ENCODE measurements around the gene C17orf114.

The C17orf114 gene

DNA sequence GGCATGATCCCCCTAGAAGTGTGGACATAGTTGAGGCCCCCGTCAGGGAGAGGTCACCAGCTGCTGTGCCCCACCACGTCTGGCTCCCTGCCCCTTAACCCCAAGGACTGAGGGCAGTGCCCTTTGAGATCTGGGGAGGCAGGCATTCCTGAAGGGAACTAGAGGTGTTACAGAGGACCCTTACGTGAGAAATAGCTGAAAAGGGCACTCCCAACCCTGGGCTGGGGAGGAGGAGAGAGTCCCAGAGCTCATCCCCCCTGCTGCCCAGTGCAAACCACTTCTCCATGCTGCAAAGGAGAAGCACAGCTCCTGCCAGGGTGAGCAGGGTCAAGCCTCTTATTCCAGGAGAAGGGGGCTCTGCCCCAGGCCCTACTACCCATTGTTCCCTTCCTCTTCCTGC lies 20.7 kb upstream of the C17orf114 start:
- no peak for DNase-seq

DNA sequence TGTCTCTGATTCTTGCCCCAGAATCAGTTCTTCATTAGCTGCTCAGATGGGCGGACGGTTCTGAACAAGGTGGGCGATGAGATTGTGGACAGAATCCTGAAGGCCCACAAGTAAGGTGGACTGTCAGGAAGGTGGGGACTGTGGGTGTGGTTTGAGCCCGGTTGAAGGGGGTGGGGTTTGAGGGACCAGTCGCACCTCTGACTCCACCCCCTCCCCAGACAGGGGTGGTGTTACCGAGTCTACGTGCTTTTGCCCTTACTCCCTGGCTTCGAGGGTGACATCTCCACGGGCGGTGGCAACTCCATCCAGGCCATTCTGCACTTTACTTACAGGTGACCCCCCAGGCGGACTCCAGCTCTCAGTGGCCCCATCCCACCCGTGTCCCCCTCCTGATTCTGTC lies 16.1 kb upstream of the C17orf114 start:
- DNase-seq, result no peak

DNA sequence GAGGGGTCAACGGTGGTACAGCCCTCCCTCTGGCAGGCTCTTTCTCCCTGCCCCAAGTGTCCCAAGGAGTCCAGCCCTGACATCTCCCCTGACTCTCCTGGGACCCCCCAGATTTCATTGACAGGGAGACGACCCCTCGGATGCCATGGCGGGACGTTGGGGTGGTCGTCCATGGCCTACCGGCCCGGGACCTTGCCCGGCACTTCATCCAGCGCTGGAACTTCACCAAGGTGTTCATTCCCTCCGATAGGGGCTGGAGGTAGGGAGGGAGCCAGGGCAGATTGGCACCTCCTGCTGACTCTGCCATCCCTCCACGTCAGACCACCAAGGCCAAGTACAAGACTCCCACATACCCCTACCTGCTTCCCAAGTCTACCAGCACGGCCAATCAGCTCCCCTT lies 14.7 kb upstream of the C17orf114 start:
- no peak for DNase-seq

- DNase-seq, result no peak
These were observed 13.0 kb upstream of the C17orf114 start for GRCh38 chr17:4815043-4815675.

GRCh38 chr17:4812690-4813089 lies 10.6 kb upstream of the C17orf114 start:
- no peak for DNase-seq

DNA sequence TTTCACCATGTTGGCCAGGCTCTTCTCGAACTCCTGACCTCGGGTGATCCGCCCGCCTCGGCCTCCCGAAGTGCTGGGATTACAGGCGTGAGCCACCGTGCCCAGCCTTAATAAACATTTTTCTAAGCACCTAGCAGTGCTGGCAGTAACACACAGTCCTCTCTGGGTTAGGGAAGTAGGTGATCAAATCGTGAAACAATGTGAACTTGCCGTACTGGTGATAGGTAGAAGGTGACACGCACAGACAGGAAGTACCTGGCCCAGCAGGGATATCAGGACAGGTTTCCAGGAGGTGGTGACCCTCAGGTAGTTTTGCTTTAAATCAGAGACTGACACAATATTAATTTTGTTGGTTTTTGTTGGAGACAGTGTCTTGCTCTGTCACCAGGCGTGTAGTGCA lies 9.3 kb upstream of the C17orf114 start:
- DNase-seq, result no peak

GRCh38 chr17:4810696-4811290 lies 8.7 kb upstream of the C17orf114 start:
- no peak for DNase-seq

- DNase-seq, result no peak
These were observed 6.2 kb upstream of the C17orf114 start for GRCh38 chr17:4808378-4808767.

GRCh38 chr17:4807605-4808377 lies 5.7 kb upstream of the C17orf114 start:
- DNase-seq, result no peak

DNA sequence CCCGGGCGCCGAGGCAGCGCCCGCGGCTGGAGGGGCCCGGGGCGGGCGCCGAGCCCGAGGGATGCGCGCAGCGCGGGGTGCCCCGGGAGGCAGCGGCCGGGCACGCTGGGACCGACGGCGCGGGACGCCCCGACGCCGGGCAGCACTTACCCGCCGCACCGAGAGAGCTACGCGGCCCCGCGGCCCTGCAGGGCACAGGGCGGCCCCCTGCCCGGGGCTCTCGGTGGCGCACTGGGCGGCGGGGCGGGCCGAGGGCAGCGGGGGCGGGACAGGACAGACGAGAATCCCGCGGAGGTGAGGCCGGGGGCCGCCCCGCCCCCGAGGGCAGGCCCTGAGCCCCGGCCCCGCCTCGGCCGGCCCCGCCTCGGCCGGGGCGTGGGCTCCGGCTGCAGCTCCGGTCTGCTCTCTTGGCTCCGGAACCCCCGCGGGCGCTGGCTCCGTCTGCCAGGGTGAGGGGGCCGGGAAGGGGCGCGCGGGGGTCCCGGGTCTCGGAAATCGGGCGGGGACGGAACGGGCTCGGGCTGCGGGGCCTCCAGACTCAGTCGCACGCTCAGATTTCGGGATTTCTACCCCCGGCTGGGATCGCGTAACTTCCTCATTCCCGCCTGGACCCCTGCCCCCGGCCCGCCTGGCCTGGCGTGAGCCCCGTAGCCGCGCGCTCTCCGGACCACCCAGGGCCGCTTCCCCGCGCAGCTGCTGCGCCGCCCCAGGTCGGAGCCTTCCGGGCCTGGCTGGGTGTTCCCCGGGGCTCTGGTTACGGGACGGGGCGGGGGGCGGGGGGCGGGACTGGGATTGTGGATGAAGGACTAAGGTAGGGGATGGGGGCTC lies 4.9 kb upstream of the C17orf114 start, which contains the start of gene PLD2:
Gene PLD2, plus strand, starts transcription at position 376 of the 828 bp plus-strand sequence. CDS start 621 bp downstream, outside the sequence.
- DNase-seq, result peak; percentile 80 to 86

DNA sequence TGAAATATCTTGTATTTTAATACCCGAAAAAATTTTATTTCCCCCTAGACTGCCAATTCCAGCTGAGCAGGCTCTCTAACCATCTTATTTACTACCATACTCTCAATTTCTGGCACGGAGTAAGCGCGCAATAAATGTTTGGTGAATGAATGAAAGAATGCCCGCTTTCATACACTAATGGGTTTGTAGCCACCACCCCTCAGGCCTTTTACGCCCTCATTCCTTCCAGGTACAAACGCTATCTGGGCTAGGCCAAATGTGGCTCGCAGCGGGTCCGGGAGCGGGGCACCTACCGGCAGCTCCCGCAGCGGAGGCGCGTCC lies 4.3 kb upstream of the C17orf114 start:
- DNase-seq, result no peak

GRCh38 chr17:4800462-4801196 lies 1.5 kb downstream of the C17orf114 start:
- DNase-seq, result no peak

DNA sequence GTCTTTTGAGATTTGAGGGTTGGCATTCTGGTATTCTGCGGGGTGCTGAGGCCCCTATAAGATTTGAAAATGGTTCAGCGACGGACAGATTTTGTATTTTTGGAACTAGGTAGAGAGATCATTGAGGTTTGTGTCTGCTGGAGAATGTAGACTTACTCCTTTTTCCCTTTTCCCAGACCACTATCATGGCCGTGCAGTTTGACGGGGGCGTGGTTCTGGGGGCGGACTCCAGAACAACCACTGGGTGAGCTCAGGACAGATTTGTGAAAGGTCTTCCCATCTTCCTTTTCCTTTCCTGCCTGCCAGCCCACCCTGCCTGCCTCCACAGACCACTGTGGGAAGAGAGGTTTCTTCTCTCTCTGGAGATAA lies 5.6 kb downstream of the C17orf114 start:
- peak; percentile 50 to 58 for DNase-seq

GRCh38 chr17:4795168-4795567 lies 7.0 kb downstream of the C17orf114 start:
- DNase-seq, result no peak

DNA sequence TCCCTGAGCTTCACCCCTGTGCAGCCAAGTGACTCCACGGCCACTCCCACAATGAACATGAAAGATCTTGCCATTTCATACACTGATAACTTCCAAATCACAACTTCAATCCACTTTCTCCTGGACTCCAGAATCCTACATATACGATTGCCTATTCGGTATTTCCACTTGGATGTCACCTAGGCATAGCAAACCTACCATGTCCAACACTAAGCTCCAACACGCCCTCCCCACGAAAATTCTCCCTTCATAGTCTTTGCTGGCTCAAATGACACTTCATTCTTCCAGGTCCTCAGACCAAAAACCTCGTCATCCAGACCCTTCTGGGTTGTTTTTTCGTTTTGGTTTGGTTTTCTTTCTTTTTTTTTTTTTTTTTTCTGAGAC lies 11.4 kb downstream of the C17orf114 start:
- DNase-seq, result no peak

- DNase-seq, result peak; percentile 75 to 85
These were observed 12.0 kb downstream of the C17orf114 start for GRCh38 chr17:4789951-4790704.

GRCh38 chr17:4789701-4789950 lies 12.5 kb downstream of the C17orf114 start:
- DNase-seq, result no peak

DNA sequence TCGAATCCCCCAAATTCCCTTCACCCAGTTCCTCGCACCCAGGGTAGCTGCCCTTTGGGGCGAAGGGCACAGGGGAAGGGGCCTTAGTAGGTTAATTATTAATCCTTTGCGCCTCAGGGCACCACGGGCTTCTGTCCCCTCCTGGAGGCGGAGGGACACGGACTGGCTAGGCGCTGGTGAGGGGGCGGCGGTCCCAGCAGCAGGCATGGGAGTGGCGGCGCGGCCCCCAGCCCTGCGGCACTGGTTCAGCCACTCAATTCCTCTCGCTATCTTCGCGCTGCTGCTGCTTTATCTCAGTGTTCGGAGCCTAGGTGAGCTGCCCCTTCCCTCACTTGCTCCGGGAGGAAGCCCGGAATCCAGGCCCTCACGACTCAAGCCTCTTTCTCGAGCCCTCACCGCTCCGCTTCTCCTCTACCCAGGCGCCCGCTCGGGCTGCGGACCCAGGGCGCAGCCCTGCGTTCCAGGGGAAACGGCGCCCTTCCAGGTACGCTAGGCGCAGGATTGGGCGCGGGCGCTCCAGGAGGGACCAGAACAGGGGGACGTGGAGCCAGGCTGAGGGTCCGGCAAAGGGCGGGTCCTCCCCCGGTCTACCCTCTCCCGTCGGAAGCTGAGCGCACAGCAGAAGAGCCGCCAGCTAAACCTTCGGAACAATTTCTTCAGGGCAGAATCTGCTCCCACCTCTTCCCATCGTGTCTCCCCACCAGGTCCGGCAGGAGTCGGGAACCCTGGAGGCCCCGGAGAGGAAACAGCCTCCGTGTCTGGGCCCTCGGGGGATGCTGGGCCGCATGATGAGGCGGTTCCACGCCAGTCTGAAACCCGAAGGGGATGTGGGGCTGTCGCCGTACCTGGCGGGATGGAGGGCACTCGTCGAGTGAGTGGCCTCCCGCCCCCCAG lies 13.1 kb downstream of the C17orf114 start, which contains the start of gene GLTPD2:
Gene GLTPD2, plus strand, starts transcription at position 158 of the 894 bp plus-strand sequence. Its CDS starts 48 bp downstream, at position 206.
- no peak for DNase-seq

DNA sequence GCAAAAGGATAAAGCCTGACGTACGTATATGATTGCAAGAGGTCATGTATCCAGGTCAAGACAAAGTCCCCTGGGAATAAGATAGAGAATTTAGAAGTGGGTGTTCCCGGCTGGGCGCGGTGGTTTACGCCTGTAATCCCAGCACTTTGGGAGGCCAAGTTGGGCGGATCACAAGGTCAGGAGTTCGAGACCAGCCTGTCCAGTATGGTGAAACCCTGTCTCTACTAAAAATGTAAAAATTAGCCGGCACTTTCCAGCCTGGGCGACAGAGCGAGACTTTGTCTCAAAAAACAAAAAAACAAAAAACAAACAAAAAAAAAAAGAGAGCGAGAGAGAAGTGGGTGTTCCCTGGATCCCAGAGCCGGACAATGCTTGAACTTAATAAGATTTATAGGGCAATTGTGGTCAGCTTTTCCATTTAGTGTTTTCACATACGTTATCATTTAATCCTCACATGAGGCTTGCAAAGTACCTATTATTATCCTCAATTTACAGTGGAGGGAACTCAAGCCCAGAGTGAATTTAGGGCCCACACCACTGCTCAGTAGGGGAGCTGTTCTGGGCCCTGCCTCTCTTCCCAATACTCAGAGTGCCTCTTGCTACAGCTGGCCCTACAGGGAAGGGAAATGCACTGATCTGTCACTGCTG lies 13.8 kb downstream of the C17orf114 start:
- DNase-seq, result no peak

DNA sequence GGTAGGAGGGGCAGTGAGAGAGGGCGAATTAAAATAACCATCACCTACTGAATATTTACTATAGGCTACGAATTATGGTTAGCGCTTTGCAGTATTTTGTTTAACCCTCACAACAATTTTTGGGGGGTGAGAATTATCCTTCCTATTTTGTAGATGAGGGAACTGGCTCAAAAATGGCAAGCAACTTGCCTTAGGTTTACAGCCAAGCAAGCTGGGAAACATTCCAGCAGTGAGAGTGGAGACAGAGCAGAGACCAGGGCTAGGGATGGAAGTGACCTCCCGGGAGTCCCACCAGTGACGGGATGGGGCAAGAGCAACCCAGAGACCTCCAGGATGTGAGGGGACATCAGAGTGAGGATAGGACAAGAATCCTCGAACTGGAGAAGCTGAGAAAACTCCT lies 15.6 kb downstream of the C17orf114 start:
- DNase-seq, result no peak

DNA sequence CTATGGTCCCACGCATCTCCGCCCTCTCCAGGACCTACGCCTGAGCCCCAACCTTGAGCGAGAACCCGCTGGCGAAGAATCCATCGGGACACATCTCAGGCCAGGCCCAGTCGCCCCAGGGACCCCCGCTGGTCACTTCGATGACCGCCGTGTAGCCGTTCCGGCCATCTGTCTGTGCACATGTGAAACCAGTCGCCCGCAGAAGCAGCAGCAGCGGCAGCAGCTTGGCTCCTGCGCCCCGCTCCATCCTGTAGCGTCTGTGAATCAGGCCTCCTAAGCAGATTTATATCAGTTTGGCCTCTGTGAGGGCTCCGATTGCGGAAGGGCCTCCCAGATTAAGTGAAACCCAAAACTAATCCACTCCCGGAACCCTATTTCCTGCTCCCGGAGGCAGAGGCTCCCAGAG lies 16.0 kb downstream of the C17orf114 start, which contains the start of gene VMO1:
Gene VMO1, minus strand, starts transcription at position 259 of the 406 bp plus-strand sequence. Its CDS starts 12 bp downstream, at position 247.
- DNase-seq, result no peak
